Eye (tissue), 1 donor: ENCODE data around the gene BAZ1B.
"Not testable (repeated sequence)": the region's sequence is repeated elsewhere in the genome, so short reads cannot be mapped to it uniquely, and the experiment has no call there.

Source experiments
- DNase-seq: peaks from one replicate; pipeline ENCODE4 v3.0.0-alpha.2; 2015

The BAZ1B gene

DNA sequence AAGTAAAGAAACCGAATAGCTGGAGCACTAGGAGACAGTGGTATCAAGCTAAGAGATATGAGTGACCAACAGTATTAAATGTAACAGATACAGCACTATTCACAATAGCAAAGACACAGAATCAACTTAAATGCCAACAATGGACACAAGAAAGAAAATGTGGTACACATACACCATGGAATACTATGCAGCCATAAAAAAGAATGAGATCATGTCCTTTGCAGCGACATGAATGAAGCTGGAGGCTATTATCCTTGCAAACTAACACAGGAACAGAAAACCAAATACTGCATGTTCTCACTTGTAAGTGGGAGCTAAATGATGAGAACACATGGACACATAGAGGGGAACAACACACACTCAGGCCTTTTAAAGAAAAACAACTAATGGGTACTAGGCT is 26.6 kb downstream of the BAZ1B start:
- DNase-seq = not testable (repeated sequence)

DNA sequence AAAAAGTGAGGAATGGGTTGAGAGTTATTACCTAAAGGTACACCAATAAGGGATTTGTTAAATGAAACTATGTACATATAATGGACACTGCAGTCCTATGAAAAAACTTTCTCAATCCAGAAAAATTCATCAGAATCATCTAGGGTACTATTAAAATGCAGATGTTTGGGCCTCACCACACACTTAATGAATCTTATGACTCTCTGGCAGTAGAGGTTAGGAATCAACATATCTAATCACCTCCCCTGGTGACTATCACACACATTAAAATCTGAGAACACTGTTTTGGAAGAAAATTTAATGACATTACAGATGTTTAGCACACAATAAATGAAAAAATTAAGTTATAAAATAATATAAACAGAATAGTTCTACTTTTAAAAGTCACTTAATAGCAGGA is 32.1 kb downstream of the BAZ1B start:
- no peak for DNase-seq

- no peak for DNase-seq
Observed at GRCh38 chr7:73487486-73487885, 34.6 kb downstream of the BAZ1B start.

GRCh38 chr7:73483171-73483570 is 38.9 kb downstream of the BAZ1B start:
- no peak for DNase-seq

DNA sequence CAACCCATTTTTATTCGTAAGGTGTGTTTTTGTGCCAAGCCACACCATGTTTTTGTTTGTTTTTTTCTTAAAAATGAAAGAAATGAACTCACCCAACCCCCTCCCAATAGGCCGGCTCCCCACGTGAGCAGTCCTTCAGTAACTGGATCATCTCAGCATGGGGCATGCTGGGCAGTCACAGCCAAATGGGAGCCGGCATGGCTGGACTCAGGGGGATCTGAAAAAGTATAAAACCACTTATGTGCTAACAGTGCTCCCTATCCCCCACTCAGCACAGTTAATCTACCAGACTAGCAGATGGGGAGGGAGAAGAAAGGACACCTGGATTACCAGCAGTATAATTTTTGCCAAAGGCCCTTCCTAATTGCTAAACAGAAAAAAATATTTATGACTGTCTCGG is 39.3 kb downstream of the BAZ1B start:
- DNase-seq = no peak

DNA sequence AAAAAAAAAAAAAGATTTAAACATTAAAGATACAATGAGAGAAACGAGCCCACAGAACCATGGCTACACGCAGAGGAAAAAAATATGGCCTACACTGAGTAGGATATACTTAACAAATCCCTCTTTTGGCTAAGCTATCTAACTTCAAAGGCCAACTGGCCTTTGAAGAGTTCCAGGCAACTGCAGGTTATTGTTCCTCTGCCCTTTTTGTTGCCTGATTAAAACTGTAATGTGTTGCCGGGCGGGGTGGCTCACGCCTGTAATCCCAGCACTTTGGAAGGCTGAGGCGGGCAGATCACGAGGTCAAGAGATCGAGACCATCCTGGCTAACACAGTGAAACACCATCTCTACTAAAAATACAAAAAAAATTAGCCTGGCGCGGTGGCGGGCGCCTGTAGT is 40.6 kb downstream of the BAZ1B start:
- not testable (repeated sequence) for DNase-seq

DNA sequence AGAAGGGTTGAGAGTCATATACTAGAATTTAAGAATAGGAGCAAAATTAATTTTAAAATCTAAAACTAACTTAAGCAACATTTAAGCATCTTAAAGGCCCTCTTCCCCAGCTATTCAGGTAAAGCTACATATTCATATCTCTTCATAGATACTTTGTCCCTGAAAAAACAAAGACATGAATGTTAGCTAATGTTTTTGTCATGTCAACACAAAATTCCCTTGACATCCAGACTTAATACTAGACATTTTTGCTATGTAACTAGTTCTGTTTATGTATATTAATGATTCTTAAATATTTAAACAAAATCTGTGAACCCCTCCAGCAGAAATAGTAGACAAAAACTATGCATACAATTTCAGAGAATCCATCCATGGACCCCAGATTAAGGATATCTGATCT is 43.5 kb downstream of the BAZ1B start:
- DNase-seq = no peak

- no peak for DNase-seq
Observed at GRCh38 chr7:73477376-73477775, 44.7 kb downstream of the BAZ1B start.

GRCh38 chr7:73470208-73470607 is 51.9 kb downstream of the BAZ1B start:
- no peak for DNase-seq

DNA sequence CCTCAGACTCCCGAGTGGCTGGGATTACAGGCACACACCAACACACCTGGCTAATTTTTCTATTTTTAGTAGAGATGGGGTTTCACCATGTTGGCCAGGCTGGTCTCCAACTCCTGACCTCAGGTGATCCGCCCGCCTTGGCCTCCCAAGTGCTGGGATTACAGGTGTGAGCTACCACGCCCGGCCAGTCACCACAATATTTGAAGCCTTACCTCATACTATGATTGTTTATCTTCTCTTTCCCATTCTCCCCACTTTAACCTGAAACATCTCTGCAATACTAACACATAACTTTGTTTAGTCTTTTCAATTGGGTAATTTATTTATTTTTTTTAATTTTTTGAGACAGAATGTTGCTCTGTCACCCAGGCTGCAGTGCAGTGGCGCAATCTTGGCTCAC is 55.0 kb downstream of the BAZ1B start:
- DNase-seq = not testable (repeated sequence)

DNA sequence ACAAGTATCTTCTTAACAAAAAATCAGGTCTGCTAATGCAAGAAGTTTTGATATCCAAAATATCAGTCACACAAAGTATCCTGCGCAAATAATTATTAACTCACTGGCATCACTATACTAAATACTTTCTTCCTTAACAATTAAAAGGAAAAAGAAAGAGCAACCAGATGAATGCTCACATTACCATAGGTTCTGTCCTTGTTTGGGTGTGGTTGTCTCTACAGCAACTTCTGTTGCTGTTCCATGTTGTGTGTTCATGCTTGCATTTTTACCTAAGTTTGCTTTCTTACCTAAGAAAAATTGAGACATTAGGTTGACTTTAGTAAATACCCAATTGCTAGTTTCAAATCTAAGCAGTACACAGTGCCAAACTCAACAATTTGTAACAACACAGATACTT is 56.0 kb downstream of the BAZ1B start:
- no peak for DNase-seq

- DNase-seq = no peak
Observed at GRCh38 chr7:73463966-73464365, 58.1 kb downstream of the BAZ1B start.

DNA sequence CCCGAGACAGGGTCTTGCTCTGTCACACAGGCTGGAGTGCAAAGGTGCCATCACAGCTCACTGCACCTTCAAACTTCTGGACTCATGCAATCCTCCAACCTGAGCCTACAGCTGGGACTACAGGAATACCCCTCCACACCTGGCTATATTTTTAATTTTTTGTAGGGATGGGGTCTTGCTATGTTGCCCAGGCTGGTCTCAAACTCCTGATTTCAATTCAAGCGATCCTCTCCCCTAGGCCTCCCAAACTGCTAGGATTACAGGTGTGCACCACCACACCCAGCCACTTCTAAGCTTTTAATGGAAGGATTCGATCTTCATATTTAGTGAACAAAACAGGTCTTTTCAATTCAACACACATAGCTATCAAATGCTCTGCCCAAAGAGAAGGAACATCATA is 58.8 kb downstream of the BAZ1B start:
- DNase-seq = no peak

DNA sequence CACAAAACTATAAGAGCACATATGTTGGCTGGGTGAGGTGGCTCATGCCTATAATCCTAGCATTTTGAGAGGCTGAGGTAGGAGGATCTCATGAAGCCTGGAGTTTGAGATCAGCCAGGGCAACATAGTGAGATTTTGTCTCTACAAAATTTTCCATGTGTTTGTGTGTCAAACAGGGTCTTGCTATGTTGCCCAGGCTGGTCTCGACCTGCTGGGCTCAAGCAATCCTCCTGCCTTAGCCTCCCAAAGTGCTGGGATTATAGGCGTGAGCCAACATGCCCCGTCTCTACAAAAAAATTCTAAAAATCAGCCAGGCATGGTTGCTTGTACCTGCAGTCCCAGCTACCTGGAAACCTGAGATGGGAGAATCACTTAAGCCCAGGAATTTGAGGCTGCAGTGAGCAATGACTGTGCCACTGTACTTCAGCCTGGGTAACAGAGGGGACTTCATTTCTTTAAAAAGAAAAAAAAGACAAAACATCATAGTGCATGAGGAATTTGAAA is 60.3 kb downstream of the BAZ1B start:
- no peak for DNase-seq

DNA sequence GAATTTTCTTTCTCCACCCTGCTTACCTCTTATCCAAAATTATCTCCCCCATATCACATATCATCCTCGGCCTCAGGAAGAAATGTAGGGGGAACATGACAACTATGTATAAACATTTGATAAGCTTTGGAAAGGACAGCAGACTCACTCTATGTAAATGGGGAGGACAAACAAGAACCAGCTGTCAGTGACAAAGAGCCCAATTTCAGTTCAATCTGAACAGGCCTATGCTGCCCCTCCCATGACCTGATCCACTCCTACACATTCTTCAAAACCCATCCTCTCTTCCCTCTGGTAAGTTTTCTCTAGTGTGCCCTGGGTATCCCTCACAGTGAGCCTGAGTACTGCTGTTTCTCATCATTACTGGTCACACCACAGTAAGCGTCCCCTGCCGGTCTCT is 67.7 kb downstream of the BAZ1B start:
- DNase-seq = no peak

- no peak for DNase-seq
Observed at GRCh38 chr7:73452999-73453635, 69.0 kb downstream of the BAZ1B start.

- peak; percentile 82 for DNase-seq
Observed at GRCh38 chr7:73451780-73452398, 70.2 kb downstream of the BAZ1B start.

- no peak for DNase-seq
Observed at GRCh38 chr7:73449422-73449821, 72.7 kb downstream of the BAZ1B start.

DNA sequence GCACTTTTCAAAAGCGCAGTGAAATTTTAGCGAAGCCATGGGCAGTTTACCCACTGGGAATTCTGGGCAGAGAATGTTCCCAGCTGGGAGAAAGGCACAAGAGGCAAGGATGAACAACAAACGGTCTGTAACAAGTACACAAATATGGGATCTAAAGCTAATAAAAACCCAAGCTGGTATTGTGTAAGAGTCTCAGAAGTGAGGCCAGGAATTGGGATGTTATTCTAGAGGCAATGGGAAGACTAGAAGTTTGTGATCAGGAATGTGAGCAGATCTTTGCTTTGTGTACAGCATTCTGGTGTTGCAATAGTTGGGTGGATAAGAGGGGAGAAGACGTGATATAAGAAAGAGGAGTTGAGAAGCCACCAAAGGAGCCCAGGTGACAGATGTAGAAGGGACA is 73.5 kb downstream of the BAZ1B start:
- DNase-seq = no peak

- no peak for DNase-seq
Observed at GRCh38 chr7:73447121-73447733, 74.9 kb downstream of the BAZ1B start.

- DNase-seq = no peak
Observed at GRCh38 chr7:73446682-73447081, 75.4 kb downstream of the BAZ1B start.

GRCh38 chr7:73443548-73444255 is 78.4 kb downstream of the BAZ1B start:
- peak; percentile 45 for DNase-seq

DNA sequence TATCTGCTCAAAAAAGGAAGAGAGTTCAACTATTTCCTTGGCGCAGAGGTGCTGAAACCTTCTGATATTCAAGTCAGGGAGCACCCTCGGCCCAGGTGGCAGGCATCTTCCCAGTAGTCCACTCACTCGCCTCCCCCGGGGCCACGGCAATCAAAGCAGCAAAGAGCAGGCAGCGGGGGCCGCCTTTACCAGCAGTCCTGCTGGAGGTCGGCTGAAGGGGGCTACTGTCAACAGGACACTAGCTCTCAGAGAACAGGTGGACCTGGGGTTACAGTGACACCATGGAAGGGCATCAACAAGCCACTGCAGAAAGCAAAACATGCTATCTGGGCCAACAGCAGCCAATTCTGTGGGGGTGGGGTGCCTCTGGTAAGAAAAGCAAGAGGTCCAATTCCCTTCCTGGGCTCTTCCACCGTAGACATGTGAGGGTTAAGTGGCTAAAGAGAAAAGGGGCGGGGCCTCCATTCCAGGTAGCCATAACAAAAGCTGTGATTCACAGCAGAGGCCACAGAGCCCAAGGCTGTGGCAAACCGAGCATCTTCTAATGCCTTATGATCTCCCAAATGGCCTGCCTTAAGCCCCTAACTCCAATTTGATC is 79.1 kb downstream of the BAZ1B start:
- no peak for DNase-seq
